ENCODE results near the gene SMYD3. TPM values are rescaled to one million over a fixed set of nuclear protein-coding genes. Genes with fewer than 3 reads are reported as not detected.

SMYD3 gene
- polyA plus RNA-seq, 2 of the 4 experiments (the other 2 are of a cell fraction) = 18.2 to 35.2 TPM

DNA sequence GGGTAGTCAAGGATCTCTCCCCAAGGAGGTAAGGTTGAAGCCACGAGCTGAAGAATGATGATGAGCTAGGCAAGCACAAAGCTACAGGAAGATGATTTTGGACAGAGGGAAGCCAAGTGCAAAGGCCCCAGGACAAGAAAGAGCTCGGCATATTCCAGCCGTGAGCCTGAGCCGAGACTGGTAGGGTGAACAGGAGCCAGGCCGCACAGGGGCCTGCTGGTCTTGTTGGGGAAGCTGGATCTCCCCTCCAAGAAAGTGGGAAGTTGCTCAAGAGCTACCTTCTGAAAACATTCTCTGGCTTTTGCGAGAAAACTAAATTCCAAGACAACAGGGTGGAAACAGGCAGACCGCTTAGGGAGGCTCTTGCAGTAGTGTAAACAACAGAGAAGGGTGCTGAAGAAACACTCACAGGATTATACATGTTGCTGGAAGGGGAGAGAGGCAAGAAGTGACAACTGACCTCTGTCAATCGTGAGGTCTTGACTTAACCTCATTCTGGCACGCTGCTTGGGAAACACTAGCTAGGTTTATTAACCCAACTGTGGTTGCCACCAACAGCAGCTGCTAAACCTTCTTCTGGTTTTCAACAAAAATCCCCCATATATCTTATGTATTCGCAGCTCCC, 625.2 kb downstream of the SMYD3 start:
- WGBS (ENCODE audit: missing lambda C conversion rate) = 72% methylated on average over 10 of the region's 10 CpGs
- Histone ChIP-seq H3K4me3 (no peak overlapping the region), H3K9me3 (no peaks in the 10 kb centered on the region), H3K4me1 (no peaks in the 10 kb centered on the region), H3K4me2 (no peak overlapping the region), H3K27ac (no peak overlapping the region)
- POLR2A ChIA-PET = no interaction called here
- TF ChIP-seq, protein P1, sequence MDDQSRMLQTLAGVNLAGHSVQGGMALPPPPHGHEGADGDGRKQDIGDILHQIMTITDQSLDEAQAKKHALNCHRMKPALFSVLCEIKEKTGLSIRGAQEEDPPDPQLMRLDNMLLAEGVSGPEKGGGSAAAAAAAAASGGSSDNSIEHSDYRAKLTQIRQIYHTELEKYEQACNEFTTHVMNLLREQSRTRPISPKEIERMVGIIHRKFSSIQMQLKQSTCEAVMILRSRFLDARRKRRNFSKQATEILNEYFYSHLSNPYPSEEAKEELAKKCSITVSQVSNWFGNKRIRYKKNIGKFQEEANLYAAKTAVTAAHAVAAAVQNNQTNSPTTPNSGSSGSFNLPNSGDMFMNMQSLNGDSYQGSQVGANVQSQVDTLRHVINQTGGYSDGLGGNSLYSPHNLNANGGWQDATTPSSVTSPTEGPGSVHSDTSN (IDR thresholded peaks at IDR 0.05) = no peak
- TF ChIP-seq CHD4 (IDR thresholded peaks at IDR 0.05; ENCODE audit: borderline replicate concordance) = no peak
- TF ChIP-seq, protein P2, sequence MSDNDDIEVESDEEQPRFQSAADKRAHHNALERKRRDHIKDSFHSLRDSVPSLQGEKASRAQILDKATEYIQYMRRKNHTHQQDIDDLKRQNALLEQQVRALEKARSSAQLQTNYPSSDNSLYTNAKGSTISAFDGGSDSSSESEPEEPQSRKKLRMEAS (IDR thresholded peaks at IDR 0.05) = no peak
- no peak for TF ChIP-seq CEBPB (IDR thresholded peaks at IDR 0.05)
- no peak for TF ChIP-seq EP300 (IDR thresholded peaks at IDR 0.05)
- TF ChIP-seq MAFK (IDR thresholded peaks at IDR 0.05; ENCODE audit: partially characterized antibody) = no peak
- TF ChIP-seq EHMT2 (IDR thresholded peaks at IDR 0.05; ENCODE audit: low read depth) = no peak
- no peak for TF ChIP-seq KDM5A (IDR thresholded peaks at IDR 0.05)
- TF ChIP-seq, protein P3, sequence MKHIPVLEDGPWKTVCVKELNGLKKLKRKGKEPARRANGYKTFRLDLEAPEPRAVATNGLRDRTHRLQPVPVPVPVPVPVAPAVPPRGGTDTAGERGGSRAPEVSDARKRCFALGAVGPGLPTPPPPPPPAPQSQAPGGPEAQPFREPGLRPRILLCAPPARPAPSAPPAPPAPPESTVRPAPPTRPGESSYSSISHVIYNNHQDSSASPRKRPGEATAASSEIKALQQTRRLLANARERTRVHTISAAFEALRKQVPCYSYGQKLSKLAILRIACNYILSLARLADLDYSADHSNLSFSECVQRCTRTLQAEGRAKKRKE (CRISPR knock-in tag; IDR thresholded peaks at IDR 0.05; ENCODE audit: low read depth) = no peak
- no peak for TF ChIP-seq CHD2 (IDR thresholded peaks at IDR 0.05; ENCODE audit: low read length, partially characterized antibody)
- TF ChIP-seq, protein P4, sequence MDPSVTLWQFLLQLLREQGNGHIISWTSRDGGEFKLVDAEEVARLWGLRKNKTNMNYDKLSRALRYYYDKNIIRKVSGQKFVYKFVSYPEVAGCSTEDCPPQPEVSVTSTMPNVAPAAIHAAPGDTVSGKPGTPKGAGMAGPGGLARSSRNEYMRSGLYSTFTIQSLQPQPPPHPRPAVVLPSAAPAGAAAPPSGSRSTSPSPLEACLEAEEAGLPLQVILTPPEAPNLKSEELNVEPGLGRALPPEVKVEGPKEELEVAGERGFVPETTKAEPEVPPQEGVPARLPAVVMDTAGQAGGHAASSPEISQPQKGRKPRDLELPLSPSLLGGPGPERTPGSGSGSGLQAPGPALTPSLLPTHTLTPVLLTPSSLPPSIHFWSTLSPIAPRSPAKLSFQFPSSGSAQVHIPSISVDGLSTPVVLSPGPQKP (IDR thresholded peaks at IDR 0.05; ENCODE audit: low read depth, low read length) = no peak
- TF ChIP-seq RAD21 (conservative IDR thresholded peaks at IDR 0.05 in 1 of 2, IDR thresholded peaks at IDR 0.05 in 1 of 2) = no peak
- no peak for TF ChIP-seq POLR2A (IDR thresholded peaks at IDR 0.05; ENCODE audit: low read length)
- TF ChIP-seq SMC3 (IDR thresholded peaks at IDR 0.05) = no peak
- TF ChIP-seq JUN (IDR thresholded peaks at IDR 0.05) = no peak
- FAIRE-seq (no peak), DNase-seq (ENCODE audit: low read depth in 1 of 2, low spot score in 1 of 2) (no peak), ATAC-seq (no peak)
- CTCF ChIA-PET = no interaction called here

DNA sequence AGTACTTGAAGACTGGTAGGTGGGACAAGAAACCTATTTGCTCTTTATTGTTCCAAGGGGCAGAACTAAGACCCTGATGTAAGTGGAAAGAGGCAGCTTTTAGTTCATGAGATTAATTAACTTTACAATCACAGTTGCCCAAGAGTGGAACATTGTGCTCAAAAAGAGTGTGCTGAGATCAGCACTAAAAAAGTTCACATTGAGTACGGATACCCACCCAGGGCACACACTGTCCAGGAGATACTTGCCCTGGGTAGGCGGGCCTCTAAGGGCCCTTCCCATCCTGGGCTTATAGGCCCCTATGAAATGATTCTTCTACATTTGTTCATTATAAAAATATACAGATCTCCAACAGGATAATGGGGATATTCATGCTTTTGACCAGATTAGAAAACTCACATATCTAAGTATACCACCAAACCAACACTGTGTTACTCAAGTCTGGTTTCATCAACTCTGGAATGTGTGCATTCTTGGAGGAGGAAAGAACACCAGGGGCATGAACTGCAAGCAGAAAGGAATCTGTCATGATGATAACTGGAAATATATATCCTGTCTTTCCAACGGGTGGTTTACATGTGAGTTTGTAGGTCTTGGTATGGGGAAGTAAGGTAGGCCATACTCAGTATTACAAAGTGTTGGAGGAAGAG, 626.2 kb downstream of the SMYD3 start:
- TF ChIP-seq, protein P5, sequence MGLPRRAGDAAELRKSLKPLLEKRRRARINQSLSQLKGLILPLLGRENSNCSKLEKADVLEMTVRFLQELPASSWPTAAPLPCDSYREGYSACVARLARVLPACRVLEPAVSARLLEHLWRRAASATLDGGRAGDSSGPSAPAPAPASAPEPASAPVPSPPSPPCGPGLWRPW (IDR thresholded peaks at IDR 0.05) = no peak
- no peak for TF ChIP-seq TFCP2L1 (CRISPR knock-in tag; IDR thresholded peaks at IDR 0.05)
- no peak for TF ChIP-seq TP53 (CRISPR knock-in tag; IDR thresholded peaks at IDR 0.05)
- no peak for TF ChIP-seq HOXA7 (CRISPR knock-in tag; IDR thresholded peaks at IDR 0.05)
- no peak for TF ChIP-seq ZSCAN20 (CRISPR knock-in tag; IDR thresholded peaks at IDR 0.05)
- no peak for TF ChIP-seq EHMT2 (IDR thresholded peaks at IDR 0.05; ENCODE audit: low read depth)
- no peak for TF ChIP-seq CHD2 (IDR thresholded peaks at IDR 0.05; ENCODE audit: low read length, partially characterized antibody)
- no peak for TF ChIP-seq NFE2L2 (conservative IDR thresholded peaks at IDR 0.05; ENCODE audit: low read length)
- TF ChIP-seq ZFP36 (IDR thresholded peaks at IDR 0.05; ENCODE audit: borderline replicate concordance, partially characterized antibody) = no peak
- TF ChIP-seq CEBPB (IDR thresholded peaks at IDR 0.05) = no peak
- Histone ChIP-seq H3K27ac (no peak overlapping the region), H3K4me3 (no peak overlapping the region), H3K4me1 (no peaks in the 10 kb centered on the region), H3K4me2 (no peak overlapping the region), H3K9me3 (no peaks in the 10 kb centered on the region)
- ChIA-PET CTCF (no interaction called here), POLR2A (no interaction called here)
- DNase-seq (ENCODE audit: low read depth in 1 of 2, low spot score in 1 of 2) (no peak), ATAC-seq (no peak), FAIRE-seq (no peak)
- 87% methylated on average over 3 of the region's 3 CpGs for WGBS (ENCODE audit: missing lambda C conversion rate)
